Measurements from ENCODE around the gene HIPK1. TPM values are rescaled to one million over a fixed set of nuclear protein-coding genes. Genes with fewer than 3 reads are reported as not detected.

The HIPK1 gene
- total and polyA plus RNA-seq, 7 donors = 13.8 to 57.1 (median 47.2) TPM

- Histone ChIP-seq H3K27ac (no peak overlapping the region), H3K27me3 (no peaks in the 10 kb centered on the region), H3K36me3 (no peaks in the 10 kb centered on the region), H3K4me3 (no peak overlapping the region), H3K4me1 (peaks cover 0 to 36% (median 33%) of the 10 kb centered on the region in 4 donors), H3K9me3 (no peaks in the 10 kb centered on the region)
- no peak for DNase-seq
- no peak for TF ChIP-seq CTCF (IDR thresholded peaks at IDR 0.05)
- intact Hi-C loops (cut with DNase I) = loop anchor here (10.0 kb wide), 1 partner anchor 528 kb away; the partner anchor contains the start of gene TRIM33
- 83 to 87% methylated on average over 6 of the region's 6 CpGs for WGBS, 2 donors
These were observed 57.7 kb downstream of the HIPK1 start for GRCh38 chr1:113986802-113987201.

DNA sequence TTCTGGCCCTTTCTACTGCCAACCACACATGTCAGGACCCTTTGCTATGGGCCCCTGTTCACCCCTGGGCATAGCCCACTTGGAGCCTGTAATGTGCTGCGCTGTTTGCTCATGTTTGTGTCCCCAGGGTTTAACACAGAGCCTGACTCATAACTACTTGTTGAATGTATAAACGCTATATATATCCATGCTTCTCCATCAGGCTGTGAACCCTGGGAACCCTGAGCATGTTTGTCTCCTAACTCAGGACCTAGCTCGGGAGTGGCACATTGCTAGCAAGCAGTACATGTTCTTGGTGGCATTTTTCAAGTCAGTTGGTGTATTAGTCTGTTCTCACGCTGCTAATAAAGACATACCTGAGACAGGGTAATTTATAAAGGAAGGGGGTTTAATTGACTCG, 58.1 kb downstream of the HIPK1 start:
- Histone ChIP-seq H3K4me1 (peaks cover 0 to 32% (median 28%) of the 10 kb centered on the region in 4 donors), H3K27me3 (no peaks in the 10 kb centered on the region), H3K4me3 (no peak overlapping the region), H3K9me3 (no peaks in the 10 kb centered on the region), H3K36me3 (no peaks in the 10 kb centered on the region), H3K27ac (no peak overlapping the region)
- 74% methylated on average over 5 of the region's 5 CpGs for WGBS, 2 donors
- intact Hi-C loops (cut with DNase I) = loop anchor here (10.0 kb wide), 1 partner anchor 528 kb away; the partner anchor contains the start of gene TRIM33
- no peak for TF ChIP-seq EP300 (IDR thresholded peaks at IDR 0.05)
- no peak for DNase-seq

- 45 to 67% methylated on average over 2 of the region's 2 CpGs for WGBS, 2 donors
These were observed 61.4 kb downstream of the HIPK1 start for GRCh38 chr1:113990530-113990929.

DNA sequence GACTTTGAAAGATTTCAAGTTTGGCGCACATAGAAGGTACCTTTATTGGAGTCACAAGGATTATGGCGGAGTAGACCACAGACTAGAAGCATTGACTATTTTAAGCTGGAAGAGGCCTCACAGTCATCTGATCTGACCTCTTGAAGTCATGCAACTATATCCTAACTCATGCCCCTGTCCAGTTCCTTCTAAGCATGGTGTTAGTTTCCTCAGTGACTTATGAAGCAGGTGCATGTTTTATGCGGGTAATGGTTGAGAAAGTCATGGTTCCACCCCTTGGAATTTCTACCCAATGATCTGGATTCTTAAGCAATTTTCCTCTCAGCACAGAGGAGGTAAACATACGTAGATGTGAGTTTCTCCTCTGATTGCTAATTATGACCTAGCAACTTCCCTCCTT, 61.8 kb downstream of the HIPK1 start:
- DNase-seq = no peak
- TF ChIP-seq POLR2A (IDR thresholded peaks at IDR 0.05) (no peak), EP300 (IDR thresholded peaks at IDR 0.05) (no peak), CTCF (IDR thresholded peaks at IDR 0.05) (no peak), POLR2AphosphoS5 (IDR thresholded peaks at IDR 0.05) (no peak)
- no peaks in the 10 kb centered on the region for H3K27me3 ChIP-seq
- no peak overlapping the region for H3K4me3 ChIP-seq
- H3K9me3 ChIP-seq = peaks cover 0 to 6% (median 0%) of the 10 kb centered on the region in 4 donors
- H3K4me1 ChIP-seq = no peaks in the 10 kb centered on the region
- H3K36me3 ChIP-seq = no peaks in the 10 kb centered on the region
- intact Hi-C loops (cut with DNase I) = no loop called here
- H3K27ac ChIP-seq = no peak overlapping the region
- 88 to 89% methylated on average over 4 of the region's 4 CpGs for WGBS, 2 donors

More at GRCh38 chr1:113990530-113990929, 61.4 kb downstream of the HIPK1 start:
- Histone ChIP-seq H3K27me3 (no peaks in the 10 kb centered on the region), H3K36me3 (no peaks in the 10 kb centered on the region), H3K4me1 (no peaks in the 10 kb centered on the region), H3K4me3 (no peak overlapping the region), H3K27ac (no peak overlapping the region), H3K9me3 (peaks cover 0 to 6% (median 0%) of the 10 kb centered on the region in 4 donors)
- TF ChIP-seq POLR2A (IDR thresholded peaks at IDR 0.05) = no peak
- no peak for TF ChIP-seq POLR2AphosphoS5 (IDR thresholded peaks at IDR 0.05)
- no peak for TF ChIP-seq EP300 (IDR thresholded peaks at IDR 0.05)
- TF ChIP-seq CTCF (IDR thresholded peaks at IDR 0.05) = no peak
- no peak for DNase-seq
- intact Hi-C loops (cut with DNase I) = no loop called here

- H3K9me3 ChIP-seq = peaks cover 0 to 6% (median 0%) of the 10 kb centered on the region in 4 donors
- intact Hi-C loops (cut with DNase I) = no loop called here
- no peaks in the 10 kb centered on the region for H3K4me1 ChIP-seq
- no peak overlapping the region for H3K4me3 ChIP-seq
- WGBS, 2 donors = 86 to 90% methylated on average over 5 of the region's 5 CpGs
- no peak for DNase-seq
- H3K36me3 ChIP-seq = no peaks in the 10 kb centered on the region
- H3K27me3 ChIP-seq = no peaks in the 10 kb centered on the region
- TF ChIP-seq EP300 (IDR thresholded peaks at IDR 0.05) (no peak), CTCF (IDR thresholded peaks at IDR 0.05) (no peak), POLR2AphosphoS5 (IDR thresholded peaks at IDR 0.05) (no peak), POLR2A (IDR thresholded peaks at IDR 0.05) (no peak)
- no peak overlapping the region for H3K27ac ChIP-seq
These were observed 62.4 kb downstream of the HIPK1 start for GRCh38 chr1:113991467-113991997.

Measured in sigmoid colon (tissue), 7 donors.